NCI-H1436 (cell line): ENCODE results near the gene SMYD2.

Experiments
- DNase-seq: peaks from one replicate; lab custom pipeline; 2025; lab: John Stamatoyannopoulos, UW

Gene SMYD2

GRCh38 chr1:214361636-214362035, 80.7 kb downstream of the SMYD2 start:
- no peak for DNase-seq

DNA sequence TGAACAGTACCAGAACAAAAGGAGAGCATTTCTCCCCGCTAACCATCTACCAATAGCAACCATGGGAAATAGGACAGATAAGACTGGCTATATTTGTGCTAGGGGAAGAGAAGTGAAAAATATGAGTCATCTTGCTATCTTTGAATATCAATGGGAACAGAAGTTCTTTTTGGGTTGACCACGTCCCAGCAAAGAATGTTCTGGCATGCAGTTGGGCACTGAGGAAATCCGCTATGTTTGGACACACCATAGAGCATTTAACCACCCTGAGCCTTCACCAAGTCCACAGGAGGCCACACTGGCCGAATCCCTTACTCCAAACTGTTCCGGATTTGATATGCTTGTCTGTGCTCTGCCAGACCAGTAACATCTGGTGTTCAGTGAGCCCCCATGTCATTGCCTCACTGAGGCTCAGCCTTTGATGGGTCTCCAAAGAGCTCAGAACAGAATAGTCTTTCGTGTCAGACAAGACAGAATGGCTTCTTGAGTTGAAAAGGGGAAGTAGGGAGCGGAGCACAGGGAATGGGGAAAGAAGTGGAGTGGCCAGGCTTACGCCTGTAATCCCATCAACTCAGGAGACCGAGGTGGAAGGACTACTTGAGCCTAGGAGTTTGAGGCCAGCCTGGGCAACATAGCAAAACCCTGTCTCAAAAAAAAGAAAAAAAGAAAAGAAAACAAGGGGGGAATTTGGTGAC, 81.4 kb downstream of the SMYD2 start:
- DNase-seq = no peak

- no peak for DNase-seq
Observed at GRCh38 chr1:214363386-214363785, 82.4 kb downstream of the SMYD2 start.

DNA sequence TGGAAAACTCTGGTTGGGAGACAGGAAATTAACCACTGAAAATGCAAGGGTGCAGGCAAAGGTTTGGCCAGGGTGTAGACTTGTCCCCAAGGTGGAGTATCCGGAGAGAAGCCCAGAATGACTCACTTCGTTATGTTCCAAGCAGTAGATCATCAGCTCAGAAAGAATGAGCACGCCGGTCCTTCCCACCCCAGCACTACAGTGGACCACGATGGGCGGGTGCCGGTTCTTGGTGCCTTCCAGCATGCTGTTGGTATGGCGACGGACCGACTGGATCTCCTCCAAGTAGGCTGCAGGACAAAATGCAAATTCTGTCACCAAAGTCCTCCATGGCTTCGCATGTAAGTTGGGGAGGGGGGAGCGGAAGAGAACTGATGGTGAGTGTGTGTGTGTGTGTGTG, 83.4 kb downstream of the SMYD2 start:
- no peak for DNase-seq

DNA sequence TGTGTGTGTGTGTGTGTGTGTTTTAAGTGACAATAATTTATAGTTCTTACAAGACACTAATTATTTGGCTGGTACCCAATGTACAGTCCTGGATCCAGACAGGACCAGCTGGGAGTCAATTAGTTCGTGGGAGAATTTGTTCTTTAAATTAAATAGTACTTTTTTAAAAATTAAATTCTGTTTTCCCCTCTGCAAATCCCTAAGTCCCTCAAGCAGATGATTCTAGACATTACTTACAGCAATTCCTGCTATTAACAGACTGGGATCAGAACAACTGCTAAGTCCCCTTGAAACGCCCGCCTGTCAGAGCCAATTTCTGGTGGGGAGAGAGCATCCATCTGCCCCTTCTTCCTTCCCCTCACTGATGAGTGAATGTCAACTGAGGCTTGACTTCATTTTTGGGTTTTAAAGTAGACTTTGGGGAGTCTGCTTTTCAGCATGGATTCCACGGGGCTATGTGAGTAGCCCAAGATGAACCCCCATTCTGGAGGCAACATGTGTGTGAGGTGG, 83.9 kb downstream of the SMYD2 start:
- no peak for DNase-seq

DNA sequence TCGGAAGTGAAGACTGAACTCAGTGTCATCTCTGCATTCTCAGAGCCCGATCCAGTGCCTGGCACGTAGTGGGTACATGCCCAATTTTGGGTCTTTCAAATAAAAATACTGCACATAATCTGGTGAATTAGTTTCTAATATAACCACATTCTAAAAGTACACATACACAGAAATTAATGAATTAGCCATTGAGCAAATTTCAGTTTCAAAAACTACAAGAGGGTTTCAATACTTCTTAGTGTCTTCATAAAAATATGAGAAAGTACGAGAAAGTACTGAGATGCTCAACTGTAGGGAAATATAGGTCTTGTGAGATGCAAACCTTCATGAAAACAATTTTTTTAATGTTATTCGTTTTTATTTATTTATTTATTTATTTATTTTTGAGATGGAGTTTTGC, 86.9 kb downstream of the SMYD2 start:
- no peak for DNase-seq

DNA sequence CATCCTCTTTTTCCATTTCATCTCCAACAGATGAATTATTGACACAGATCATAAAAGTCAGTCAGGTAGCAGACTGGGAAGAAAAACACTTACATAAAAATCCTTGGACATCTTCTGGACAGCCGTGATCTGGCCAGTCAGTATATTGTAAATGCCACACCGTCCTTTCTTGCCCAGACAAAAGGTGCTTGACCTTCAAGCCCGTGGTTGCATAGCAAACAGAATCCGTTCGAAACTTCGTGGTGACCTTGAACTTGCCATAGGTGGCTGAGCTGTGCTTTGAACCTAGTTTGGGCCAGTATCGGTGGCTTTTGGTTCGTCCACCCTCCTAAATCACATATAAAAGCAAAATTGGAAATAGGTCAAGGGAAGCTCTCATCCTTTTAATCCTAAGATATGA, 88.4 kb downstream of the SMYD2 start:
- DNase-seq = no peak

DNA sequence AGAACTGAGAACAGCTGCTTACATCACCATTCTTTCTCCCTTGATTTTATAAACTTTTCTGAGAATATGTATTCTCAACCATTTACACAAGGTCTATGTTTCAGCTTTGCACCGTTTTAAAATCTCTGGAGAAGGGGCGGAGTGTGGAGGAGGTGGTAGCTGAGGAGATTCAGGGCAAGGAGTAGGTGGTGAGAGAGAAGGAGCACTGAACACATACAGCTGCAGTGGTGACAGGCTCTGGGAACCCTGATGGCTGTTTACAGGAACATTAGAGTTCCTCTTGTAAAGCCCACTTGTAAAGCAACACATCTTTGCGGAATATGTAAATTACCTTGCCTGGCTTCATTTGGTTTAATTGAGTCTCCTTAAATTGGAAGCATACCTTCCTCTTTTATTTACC, 89.7 kb downstream of the SMYD2 start:
- no peak for DNase-seq

DNA sequence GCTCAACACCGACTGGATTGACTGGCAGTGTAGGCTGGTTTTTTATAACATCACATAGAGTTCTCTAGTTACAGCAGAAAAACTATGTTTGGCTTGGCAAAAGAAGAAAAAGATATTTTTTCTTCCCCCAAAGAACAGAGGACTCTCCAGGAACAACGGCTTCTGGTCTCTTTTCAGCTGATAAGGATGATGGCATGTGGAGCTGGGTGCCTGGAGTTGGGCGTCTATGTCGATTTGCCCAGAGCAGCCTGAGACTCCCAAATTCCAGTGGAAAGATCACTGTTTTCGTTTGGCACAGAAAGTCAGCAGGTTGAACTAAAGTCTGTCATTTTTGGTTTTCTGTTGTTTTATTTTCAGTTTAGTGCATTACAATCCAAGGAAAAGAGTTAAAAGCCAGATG, 91.1 kb downstream of the SMYD2 start:
- DNase-seq = no peak

GRCh38 chr1:214377485-214377884, 96.5 kb downstream of the SMYD2 start:
- DNase-seq = no peak

- no peak for DNase-seq
Observed at GRCh38 chr1:214377886-214378285, 96.9 kb downstream of the SMYD2 start.

- no peak for DNase-seq
Observed at GRCh38 chr1:214378492-214378891, 97.5 kb downstream of the SMYD2 start.

DNA sequence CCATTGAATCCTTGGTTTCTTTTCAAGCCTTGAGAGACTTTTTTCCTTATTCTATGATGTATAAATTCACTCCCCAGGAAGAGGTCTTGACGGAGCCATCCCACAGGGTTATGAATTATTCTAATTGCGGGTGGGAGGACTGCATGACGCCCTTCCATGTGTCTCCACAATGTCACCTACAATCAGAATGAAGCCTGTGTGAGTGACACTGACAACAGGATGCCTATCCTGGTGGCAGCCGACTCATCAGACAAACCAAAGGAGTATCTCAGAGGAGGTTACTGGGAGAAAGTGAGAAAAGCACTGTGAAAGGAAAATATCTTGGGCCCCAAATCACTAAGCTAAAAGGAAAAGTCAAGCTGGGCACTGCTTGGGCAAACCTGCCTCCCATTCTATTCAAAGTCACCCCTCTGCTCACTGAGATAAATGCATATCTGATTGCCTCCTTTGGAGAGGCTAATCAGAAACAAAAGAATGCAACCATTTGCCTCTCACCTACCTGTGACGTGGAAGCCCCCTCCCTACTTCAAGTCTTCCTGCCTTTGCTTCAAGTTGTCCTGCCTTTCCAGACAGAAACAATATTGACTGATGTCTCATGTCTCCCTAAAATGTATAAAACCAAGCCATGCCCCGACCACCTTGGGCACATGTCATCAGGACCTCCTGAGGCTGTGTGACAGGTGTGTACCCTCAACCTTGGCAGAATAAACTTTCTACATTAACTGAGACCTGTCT, 98.4 kb downstream of the SMYD2 start:
- no peak for DNase-seq

GRCh38 chr1:214380396-214380795, 99.4 kb downstream of the SMYD2 start:
- no peak for DNase-seq

- no peak for DNase-seq
Observed at GRCh38 chr1:214380986-214381695, 100.2 kb downstream of the SMYD2 start.

DNA sequence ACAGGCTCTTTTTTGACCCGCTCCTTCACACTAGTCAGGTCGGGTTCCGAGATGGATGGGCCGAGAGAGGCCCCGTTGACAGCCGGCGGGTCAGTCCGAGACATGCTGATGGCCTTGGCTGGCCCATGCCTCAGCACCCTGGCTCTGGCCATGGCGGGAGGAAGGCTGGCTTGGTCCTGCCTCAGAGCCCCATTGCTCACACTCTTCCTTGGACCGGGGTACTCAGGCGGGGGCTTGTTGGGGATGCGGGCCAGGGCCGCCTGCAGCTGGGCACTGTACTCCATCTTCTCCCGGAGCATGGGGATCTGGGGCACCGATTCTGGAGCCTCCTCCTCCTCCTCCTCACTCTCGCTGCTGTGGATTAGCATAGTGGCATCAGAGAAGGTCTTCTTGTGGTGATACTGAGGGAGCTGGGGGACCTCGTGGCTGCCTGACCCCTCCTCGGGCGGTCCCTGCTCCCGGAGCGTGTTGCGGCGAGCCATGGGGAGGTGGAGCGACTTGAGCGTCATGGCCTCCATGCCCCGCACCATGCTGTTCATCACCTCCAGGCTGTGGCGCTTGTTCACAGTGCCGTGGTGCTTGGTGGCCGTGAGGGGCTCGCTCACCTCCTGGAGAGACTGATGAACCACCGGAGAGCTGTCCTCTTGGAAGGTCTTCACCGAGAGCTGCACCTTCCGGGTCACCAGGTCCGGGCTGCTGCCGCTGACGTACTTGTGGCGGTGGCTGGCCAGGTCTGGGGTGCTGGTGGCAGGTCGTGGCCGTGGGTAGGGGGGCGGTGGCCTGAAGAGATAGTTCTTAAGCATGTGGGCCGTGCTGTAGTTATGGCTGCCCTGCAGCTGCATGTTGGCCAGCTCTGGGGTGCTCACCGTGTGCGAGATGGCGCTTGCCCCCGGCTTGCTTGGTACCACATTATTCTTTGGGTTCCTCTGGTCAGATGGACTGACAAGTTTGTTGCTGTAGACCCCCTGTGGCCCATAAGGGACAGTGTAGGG, 102.7 kb downstream of the SMYD2 start:
- no peak for DNase-seq

DNA sequence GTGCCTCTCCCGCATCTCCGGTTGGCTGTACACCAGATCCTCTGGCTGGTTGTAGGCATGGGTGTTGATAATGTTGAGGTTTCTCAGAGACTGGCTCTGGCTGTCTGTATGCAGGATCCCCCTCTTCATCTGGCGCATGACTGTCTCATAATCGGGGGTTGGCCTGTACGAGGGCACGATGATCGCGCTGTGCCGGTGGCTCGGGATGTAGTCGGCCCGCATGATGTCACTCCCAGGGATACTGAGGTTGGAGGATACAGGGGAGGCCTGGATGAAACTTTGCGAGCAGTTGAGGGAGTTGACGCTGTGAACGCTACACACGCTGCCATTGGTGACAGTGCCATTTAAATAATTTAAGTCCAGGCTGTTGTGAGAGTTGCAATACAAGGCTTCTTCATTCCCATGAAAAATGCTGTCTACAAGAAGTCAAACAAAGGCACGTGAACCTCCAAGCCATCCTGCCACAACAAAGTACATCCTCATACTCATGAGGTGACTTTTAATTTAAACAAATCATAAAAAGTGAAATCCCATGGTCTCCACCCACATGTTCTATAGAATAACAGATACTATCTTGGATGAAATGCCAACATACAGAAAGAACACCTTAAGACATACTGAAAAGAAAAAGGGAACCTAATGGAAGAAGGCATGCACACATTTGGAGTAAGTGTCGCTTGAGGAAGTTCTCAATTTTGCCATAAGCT, 103.6 kb downstream of the SMYD2 start:
- DNase-seq = no peak

GRCh38 chr1:214385428-214385827, 104.5 kb downstream of the SMYD2 start:
- DNase-seq = no peak

DNA sequence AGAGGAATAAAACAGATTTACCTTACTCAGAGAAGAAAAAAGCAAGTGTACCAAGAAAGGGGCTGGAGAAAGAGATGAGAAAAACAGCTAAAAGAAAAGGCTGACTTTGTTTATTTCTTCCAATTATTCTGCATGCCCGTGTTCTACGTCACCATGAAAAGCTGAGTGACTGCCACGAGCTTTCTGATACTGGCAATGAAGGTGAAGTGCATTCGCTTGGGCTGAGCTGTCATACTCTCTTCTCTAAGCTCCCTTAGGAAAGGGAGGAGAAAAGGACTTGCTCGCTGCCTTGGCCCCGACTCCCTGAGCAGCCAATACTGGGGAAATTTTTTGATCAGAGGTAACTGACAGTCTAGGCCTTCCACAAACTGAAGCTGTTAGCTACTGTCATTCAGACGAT, 105.4 kb downstream of the SMYD2 start:
- DNase-seq = no peak
